IMR-90 (cell line): ENCODE data around the gene FGGY. TPM values are rescaled to one million over a fixed set of nuclear protein-coding genes. Genes with fewer than 3 reads are reported as not detected.

ENCODE experiments used
- ATAC-seq: fragments of 200-7000 bp; cut with Tn5 transposase; 2 replicates; pipeline ENCODE4 v1.9.1; 2020; ENCODE audit warnings: low read depth, mild to moderate bottlenecking, moderate library complexity
- BruUV-seq: library from RNA; stranded (reverse); fragments of 400-500 nt; replicated peaks from 2 replicates; lab custom pipeline; 2021; lab: Mats Ljungman, UMichigan
- CTCF ChIA-PET: fragments of 300-600 bp; formaldehyde crosslinking; extraction: SDS; loops from one replicate; lab custom pipeline; 2021; ENCODE audit warnings: antibody characterized with exemption; lab: Yijun Ruan, JAX
- POLR2A ChIA-PET: fragments of 300-600 bp; sonication (Branson Sonifier 250); formaldehyde crosslinking; loops from one replicate; lab custom pipeline; 2022; ENCODE audit warnings: antibody characterized with exemption; ENCODE audit not compliant: unreplicated experiment; lab: Charles Lee
- DNase-seq: peaks from one replicate; pipeline ENCODE4 v3.0.0; 2013
- H2AFZ ChIP-seq: replicated peaks from 2 replicates; pipeline ENCODE3; 2013; ENCODE audit warnings: low read length, mild to moderate bottlenecking; ENCODE audit not compliant: poor library complexity
- H2AK5ac ChIP-seq: 2 replicates; pipeline ENCODE4 v1.6.1; 2013; ENCODE audit warnings: low read depth, low read length, inconsistent platforms
- H2AK9ac ChIP-seq: replicated peaks from 2 replicates; pipeline ENCODE3; 2013; ENCODE audit warnings: mild to moderate bottlenecking, low read depth, low read length, moderate library complexity; ENCODE audit not compliant: poor library complexity
- H2BK120ac ChIP-seq: 2 replicates; pipeline ENCODE4 v1.6.1; 2013; ENCODE audit warnings: low read depth, low read length, inconsistent platforms
- H2BK15ac ChIP-seq: 3 replicates; pipeline ENCODE4 v1.6.1; 2013; ENCODE audit warnings: low read depth, low read length, inconsistent platforms
- H2BK20ac ChIP-seq: 2 replicates; pipeline ENCODE4 v1.6.1; 2013; ENCODE audit warnings: low read depth, mild to moderate bottlenecking, inconsistent platforms, low read length, moderate library complexity
- H2BK5ac ChIP-seq: 2 replicates; pipeline ENCODE4 v1.6.1; 2013; ENCODE audit warnings: mild to moderate bottlenecking, low read depth, low read length, inconsistent platforms; ENCODE audit not compliant: poor library complexity, severe bottlenecking
- H3K14ac ChIP-seq: replicated peaks from 2 replicates; pipeline ENCODE4 v1.6.1; 2013; ENCODE audit warnings: low read depth, low read length, inconsistent platforms
- H3K18ac ChIP-seq: 2 replicates; pipeline ENCODE4 v1.6.1; 2013; ENCODE audit warnings: low read depth, low read length, control low read depth
- H3K23ac ChIP-seq: 2 replicates; pipeline ENCODE4 v1.6.1; 2013; ENCODE audit warnings: low read depth, low read length, inconsistent platforms
- H3K27ac ChIP-seq: 2 replicates; pipeline ENCODE4 v1.5.1; 2013; ENCODE audit warnings: mild to moderate bottlenecking, control low read depth, low read length; ENCODE audit not compliant: insufficient read depth
- H3K27me3 ChIP-seq: 2 replicates; pipeline ENCODE4 v1.6.1; 2013; ENCODE audit warnings: low read length; ENCODE audit not compliant: control insufficient read depth, insufficient read depth
- H3K36me3 ChIP-seq: 2 replicates; pipeline ENCODE4 v1.6.1; 2013; ENCODE audit warnings: low read length, mixed read lengths; ENCODE audit not compliant: control insufficient read depth, insufficient read depth
- H3K4ac ChIP-seq: 2 replicates; pipeline ENCODE4 v1.6.1; 2013; ENCODE audit warnings: low read depth, low read length, inconsistent platforms
- H3K4me1 ChIP-seq: 2 replicates; pipeline ENCODE4 v1.6.1; 2013; ENCODE audit warnings: low read length, mixed read lengths; ENCODE audit not compliant: control insufficient read depth, insufficient read depth
- H3K4me2 ChIP-seq: 2 replicates; pipeline ENCODE4 v1.6.1; 2013; ENCODE audit warnings: low read depth, mild to moderate bottlenecking, control low read depth, low read length, moderate library complexity
- H3K4me3 ChIP-seq: 2 replicates; pipeline ENCODE4 v1.5.1; 2013; ENCODE audit warnings: low read depth, mild to moderate bottlenecking, control low read depth, low read length, moderate library complexity; ENCODE audit not compliant: insufficient read depth
- H3K56ac ChIP-seq: 2 replicates; pipeline ENCODE4 v1.6.1; 2013; ENCODE audit warnings: low read length, inconsistent platforms; ENCODE audit not compliant: insufficient read depth; ENCODE audit errors: extremely low read depth
- H3K79me1 ChIP-seq, 2 experiments: 2 replicates each; pipeline ENCODE4 v1.6.1; 2013; ENCODE audit warnings: low read length in 2 of 2, inconsistent platforms in 1 of 2, low read depth in 1 of 2
- H3K9ac ChIP-seq: 2 replicates; pipeline ENCODE4 v1.6.1; 2013; ENCODE audit warnings: low read depth, low read length, control low read depth
- H3K9me1 ChIP-seq: 2 replicates; pipeline ENCODE4 v1.6.1; 2013; ENCODE audit warnings: low read length, inconsistent platforms; ENCODE audit not compliant: insufficient read depth
- H3K9me3 ChIP-seq: 2 replicates; pipeline ENCODE4 v1.6.1; 2013; ENCODE audit warnings: low read length; ENCODE audit not compliant: control insufficient read depth, insufficient read depth
- H4K20me1 ChIP-seq: 2 replicates; pipeline ENCODE4 v1.6.1; 2013; ENCODE audit warnings: low read length, inconsistent platforms; ENCODE audit not compliant: insufficient read depth
- H4K5ac ChIP-seq: 2 replicates; pipeline ENCODE4 v1.6.1; 2013; ENCODE audit warnings: mild to moderate bottlenecking, low read depth, low read length, control low read depth
- H4K8ac ChIP-seq, 2 experiments: 2 replicates each; pipeline ENCODE4 v1.6.1; 2013; ENCODE audit warnings: low read depth in 2 of 2, low read length in 2 of 2, control low read depth in 1 of 2, inconsistent platforms in 1 of 2
- H4K91ac ChIP-seq: 2 replicates; pipeline ENCODE4 v1.6.1; 2013; ENCODE audit warnings: low read depth, low read length, inconsistent platforms; ENCODE audit not compliant: insufficient read depth
- BHLHE40 ChIP-seq: fragments of 150-350 bp; IDR thresholded peaks from 2 replicates; pipeline ENCODE4 v1.6.1; 2016; ENCODE audit warnings: mild to moderate bottlenecking, low read depth, low read length
- CEBPB ChIP-seq: IDR thresholded peaks from 2 replicates; pipeline ENCODE4 v1.6.1; 2012; ENCODE audit warnings: low read depth, low read length, improper control_type of control experiment
- CHD1 ChIP-seq: IDR thresholded peaks from 2 replicates; pipeline ENCODE4 v1.6.1; 2012; ENCODE audit warnings: low read depth, low read length, improper control_type of control experiment
- MXI1 ChIP-seq: IDR thresholded peaks from 2 replicates; pipeline ENCODE4 v1.6.1; 2012; ENCODE audit warnings: low read depth, mild to moderate bottlenecking, low read length, moderate library complexity, borderline replicate concordance
- NFE2L2 ChIP-seq: fragments of 150-350 bp; IDR thresholded peaks from 2 replicates; pipeline ENCODE4 v1.6.1; 2016; ENCODE audit warnings: low read depth, mild to moderate bottlenecking, low read length
- POLR2A ChIP-seq: IDR thresholded peaks from 2 replicates; pipeline ENCODE4 v1.6.1; 2012; ENCODE audit warnings: mild to moderate bottlenecking, low read depth, low read length
- RAD21 ChIP-seq: IDR thresholded peaks from 2 replicates; pipeline ENCODE4 v1.6.1; 2012; ENCODE audit warnings: low read length, improper control_type of control experiment
- RCOR1 ChIP-seq: IDR thresholded peaks from 2 replicates; pipeline ENCODE4 v1.6.1; 2012; ENCODE audit warnings: mild to moderate bottlenecking, low read length, improper control_type of control experiment; ENCODE audit not compliant: insufficient replicate concordance
- RFX5 ChIP-seq: IDR thresholded peaks from 2 replicates; pipeline ENCODE4 v1.8.0; 2012; ENCODE audit warnings: low read depth, mild to moderate bottlenecking, low read length, moderate library complexity
- WGBS, 2 experiments: methylation state at CpG; one replicate each; pipeline versions ENCODE4 v1.1.5 to v1.1.7; 2013; ENCODE audit warnings: missing lambda C conversion rate in 2 of 2; ENCODE audit not compliant: insufficient read length in 1 of 2; ENCODE audit errors: extremely low coverage in 2 of 2; 5-methylcytosine and 5-hydroxymethylcytosine counted together
- dilution Hi-C: fragments of 300-500 bp; cut with HindIII; formaldehyde crosslinking; loops from one replicate; pipeline ENCODE4 v1.14.3; 2018; ENCODE audit warnings: low sequenced_read_pairs; ENCODE audit not compliant: unreplicated experiment
- in situ Hi-C: fragments of 300-500 bp; cut with MboI; formaldehyde crosslinking; loops from 3 replicates; pipeline ENCODE4 v1.14.3; 2019; ENCODE audit warnings: low sequenced_read_pairs, inconsistent platforms, mixed read lengths
- intact Hi-C: fragments of 100-400 bp; cut with micrococcal nuclease; formaldehyde crosslinking; loops from 2 replicates; pipeline ENCODE4 v1.10.0; 2022
- polyA plus RNA-seq, 3 experiments: library from polyadenylated mRNA; depleted of rRNA; stranded (reverse); fragments of >200 nt; gene quantifications; 2 replicates each; pipeline ENCODE4 v1.2.3, GENCODE V29; 2012; ENCODE audit warnings: low replicate concordance in 1 of 3
- total RNA-seq: library from RNA; depleted of rRNA; stranded (reverse); fragments of >200 nt; gene quantifications from 2 replicates; pipeline ENCODE4 v1.2.3, GENCODE V29; 2012

The FGGY gene
- total and polyA plus RNA-seq, 2 of the 4 experiments (the other 2 are of a cell fraction): 5.6 to 14.0 TPM

GRCh38 chr1:59248758-59249157, 48.1 kb upstream of the FGGY start (continued):
- no peak for TF ChIP-seq RAD21
- no peak for TF ChIP-seq MXI1
- no peak for TF ChIP-seq RCOR1
- no peak for TF ChIP-seq POLR2A
- TF ChIP-seq CEBPB: no peak
- no peak for TF ChIP-seq RFX5
- no peak for TF ChIP-seq NFE2L2
- TF ChIP-seq BHLHE40: no peak

- ATAC-seq (no peak), DNase-seq (no peak)
- in situ Hi-C loops: no loop called here
- no peaks in the 10 kb centered on the region for H3K79me1 ChIP-seq
- WGBS, 2 experiments: 100% methylated on average over 1 of the region's 4 CpGs; no CpG with 5 or more reads in 1 of the 2 experiments
- dilution Hi-C loops: no loop called here
- ChIA-PET POLR2A (no interaction called here), CTCF (no interaction called here)
- no peak overlapping the region for H3K4me2 ChIP-seq
- no peak overlapping the region for H2BK20ac ChIP-seq
- H3K9me1 ChIP-seq: no peaks in the 10 kb centered on the region
- no peak for TF ChIP-seq NFE2L2
- no peak for TF ChIP-seq BHLHE40
- no peak for TF ChIP-seq RAD21
- no peak for TF ChIP-seq POLR2A
- TF ChIP-seq CHD1: no peak
- BruUV-seq: no TSS peak
- H4K8ac ChIP-seq: no peak overlapping the region
- no peaks in the 10 kb centered on the region for H4K20me1 ChIP-seq
- no peak overlapping the region for H4K91ac ChIP-seq
- H2BK15ac ChIP-seq: no peak overlapping the region
- no peak overlapping the region for H2AK9ac ChIP-seq
- peaks cover 2% of the 10 kb centered on the region for H3K9me3 ChIP-seq
- no peaks in the 10 kb centered on the region for H3K27me3 ChIP-seq
- no peak overlapping the region for H3K23ac ChIP-seq
- H3K27ac ChIP-seq: no peak overlapping the region
- H4K5ac ChIP-seq: no peak overlapping the region
- H3K9ac ChIP-seq: no peak overlapping the region
- no peak overlapping the region for H3K18ac ChIP-seq
- no peak overlapping the region for H3K14ac ChIP-seq
- no peak overlapping the region for H2AFZ ChIP-seq
- H3K4me3 ChIP-seq: no peak overlapping the region
- no peak overlapping the region for H2BK5ac ChIP-seq
- H3K4ac ChIP-seq: no peak overlapping the region
- no peak overlapping the region for H3K56ac ChIP-seq
- intact Hi-C loops: no loop called here
- no peak overlapping the region for H2AK5ac ChIP-seq
- no peaks in the 10 kb centered on the region for H3K4me1 ChIP-seq
- H2BK120ac ChIP-seq: no peak overlapping the region
- no peaks in the 10 kb centered on the region for H3K36me3 ChIP-seq
These were observed 47.3 kb upstream of the FGGY start for GRCh38 chr1:59249396-59250137.
